RWPE2 (cell line): ENCODE data around the gene SLC4A5.
"Not testable (repeated sequence)": the region's sequence is repeated elsewhere in the genome, so short reads cannot be mapped to it uniquely, and the experiment has no call there.

Source experiments
- ATAC-seq: fragments of 200-7000 bp; cut with Tn5 transposase; 3 replicates; pipeline ENCODE4 v1.9.1; 2021; ENCODE audit warnings: low read depth
- DNase-seq: peaks from one replicate; pipeline ENCODE4 v3.0.0-alpha.2; 2020; ENCODE audit warnings: low spot score
- H3K27ac ChIP-seq: fragments of 450-650 bp; 2 replicates; pipeline ENCODE4 v1.5.1; 2017; ENCODE audit warnings: mild to moderate bottlenecking; ENCODE audit not compliant: poor library complexity, severe bottlenecking
- H3K27me3 ChIP-seq: fragments of 250-450 bp; sonication (Bioruptor Pico); 2 replicates; pipeline ENCODE4 v1.5.1; 2021; ENCODE audit warnings: mild to moderate bottlenecking, moderate library complexity; ENCODE audit not compliant: insufficient read depth, poor library complexity, severe bottlenecking
- H3K36me3 ChIP-seq: fragments of 250-450 bp; sonication (Bioruptor Pico); 2 replicates; pipeline ENCODE4 v1.5.1; 2020; ENCODE audit warnings: low read depth, mild to moderate bottlenecking, moderate library complexity
- H3K4me1 ChIP-seq: fragments of 250-450 bp; sonication (Bioruptor Pico); 2 replicates; pipeline ENCODE4 v1.5.1; 2021; ENCODE audit warnings: mild to moderate bottlenecking, moderate library complexity; ENCODE audit not compliant: insufficient read depth, poor library complexity, severe bottlenecking
- H3K4me3 ChIP-seq: fragments of 250-450 bp; sonication (Bioruptor Pico); 2 replicates; pipeline ENCODE4 v1.5.1; 2021; ENCODE audit warnings: mild to moderate bottlenecking, moderate library complexity; ENCODE audit not compliant: severe bottlenecking
- H3K9me3 ChIP-seq: fragments of 250-450 bp; sonication (Bioruptor Pico); 2 replicates; pipeline ENCODE4 v1.5.1; 2021; ENCODE audit warnings: mild to moderate bottlenecking, moderate library complexity; ENCODE audit not compliant: severe bottlenecking
- TF ChIP-seq, protein P1 (sequence below): fragments of 450-650 bp; IDR thresholded peaks from one replicate; pipeline ENCODE4 v1.5.1; 2017; ENCODE audit warnings: mild to moderate bottlenecking, moderate library complexity; ENCODE audit not compliant: poor library complexity, severe bottlenecking

Gene SLC4A5

DNA sequence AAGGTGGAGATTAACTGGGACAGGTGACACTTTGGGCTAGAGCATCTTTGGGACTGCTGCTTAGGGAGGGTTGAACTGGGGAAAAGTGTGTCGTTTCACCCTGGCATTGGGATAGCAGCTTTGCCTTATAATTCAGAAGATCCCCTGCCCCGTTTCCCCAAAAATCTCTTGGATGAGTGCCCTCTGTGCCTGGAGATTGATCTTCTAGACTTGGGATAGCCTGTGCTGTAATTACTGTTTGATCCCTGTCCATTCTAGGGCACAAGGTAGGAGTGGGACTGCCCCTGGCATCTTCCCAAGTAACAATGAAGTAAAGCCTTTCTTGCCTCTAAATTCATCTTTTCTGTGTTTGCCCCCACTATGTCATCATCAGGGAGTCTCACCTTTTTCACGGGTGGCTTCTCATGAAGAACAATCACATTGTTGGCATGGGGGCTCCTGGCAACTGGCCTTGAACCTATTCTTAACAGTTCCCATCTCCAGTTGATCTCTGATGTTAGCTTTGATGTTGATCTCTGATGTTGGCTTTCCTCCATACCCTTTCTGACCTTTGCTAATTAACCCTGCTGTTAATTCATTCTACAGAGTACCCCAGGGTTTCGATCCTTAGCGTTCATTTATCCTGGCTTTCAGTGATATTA lies 123.2 kb downstream of the SLC4A5 start:
- TF ChIP-seq, protein P1, sequence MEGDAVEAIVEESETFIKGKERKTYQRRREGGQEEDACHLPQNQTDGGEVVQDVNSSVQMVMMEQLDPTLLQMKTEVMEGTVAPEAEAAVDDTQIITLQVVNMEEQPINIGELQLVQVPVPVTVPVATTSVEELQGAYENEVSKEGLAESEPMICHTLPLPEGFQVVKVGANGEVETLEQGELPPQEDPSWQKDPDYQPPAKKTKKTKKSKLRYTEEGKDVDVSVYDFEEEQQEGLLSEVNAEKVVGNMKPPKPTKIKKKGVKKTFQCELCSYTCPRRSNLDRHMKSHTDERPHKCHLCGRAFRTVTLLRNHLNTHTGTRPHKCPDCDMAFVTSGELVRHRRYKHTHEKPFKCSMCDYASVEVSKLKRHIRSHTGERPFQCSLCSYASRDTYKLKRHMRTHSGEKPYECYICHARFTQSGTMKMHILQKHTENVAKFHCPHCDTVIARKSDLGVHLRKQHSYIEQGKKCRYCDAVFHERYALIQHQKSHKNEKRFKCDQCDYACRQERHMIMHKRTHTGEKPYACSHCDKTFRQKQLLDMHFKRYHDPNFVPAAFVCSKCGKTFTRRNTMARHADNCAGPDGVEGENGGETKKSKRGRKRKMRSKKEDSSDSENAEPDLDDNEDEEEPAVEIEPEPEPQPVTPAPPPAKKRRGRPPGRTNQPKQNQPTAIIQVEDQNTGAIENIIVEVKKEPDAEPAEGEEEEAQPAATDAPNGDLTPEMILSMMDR, result no peak

DNA sequence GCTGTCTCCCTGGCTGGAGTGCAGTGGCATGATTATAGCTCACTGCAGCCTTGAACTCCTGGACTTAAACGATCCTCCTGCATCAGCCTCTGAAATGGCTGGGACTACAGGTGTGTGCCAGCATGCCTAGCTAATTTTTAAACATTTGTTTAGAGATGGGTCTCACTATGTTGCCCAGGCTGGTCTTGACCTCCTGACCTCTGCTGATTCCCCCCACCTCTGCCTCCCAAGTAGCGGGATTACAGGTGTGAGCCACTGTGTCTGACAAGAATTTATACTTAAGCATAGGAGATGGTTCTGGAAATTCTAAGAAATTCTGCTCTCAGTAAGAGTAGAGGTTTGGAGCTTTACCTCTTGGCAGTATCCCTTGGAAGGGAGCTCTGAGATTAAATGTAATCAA lies 126.6 kb downstream of the SLC4A5 start:
- no peaks in the 10 kb centered on the region for H3K9me3 ChIP-seq
- H3K36me3 ChIP-seq, result peaks cover 78% of the 10 kb centered on the region
- no peaks in the 10 kb centered on the region for H3K4me1 ChIP-seq
- no peak for DNase-seq
- no peaks in the 10 kb centered on the region for H3K27me3 ChIP-seq
- no peak overlapping the region for H3K4me3 ChIP-seq
- no peak for ATAC-seq
- TF ChIP-seq, protein P1, result no peak
- H3K27ac ChIP-seq, result no peak overlapping the region

More for the DNA sequence above, 123.2 kb downstream of the SLC4A5 start:
- H3K9me3 ChIP-seq, result no peaks in the 10 kb centered on the region
- DNase-seq (no peak), ATAC-seq (no peak)
- H3K4me3 ChIP-seq, result no peak overlapping the region
- no peaks in the 10 kb centered on the region for H3K27me3 ChIP-seq
- no peak overlapping the region for H3K27ac ChIP-seq
- no peaks in the 10 kb centered on the region for H3K4me1 ChIP-seq
- peaks cover 49% of the 10 kb centered on the region for H3K36me3 ChIP-seq

DNA sequence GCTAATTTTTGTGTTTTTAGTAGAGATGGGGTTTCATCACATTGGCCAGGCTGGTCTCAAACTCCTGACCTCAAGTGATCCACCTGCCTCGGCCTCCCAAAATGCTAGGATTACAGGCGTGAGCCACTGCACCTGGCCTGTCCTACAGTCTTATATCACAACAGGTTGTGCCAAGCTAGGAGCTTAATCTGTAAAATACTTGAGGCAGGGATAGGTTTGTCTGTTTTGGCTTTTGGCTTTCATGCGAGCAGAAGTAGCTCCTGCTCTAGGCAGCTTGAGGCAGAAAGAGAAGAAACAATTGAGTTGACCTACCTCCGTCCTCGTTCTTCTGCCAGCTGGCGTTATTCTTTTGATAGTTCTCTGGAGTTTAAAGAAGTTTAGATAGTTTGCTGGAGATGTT lies 127.4 kb downstream of the SLC4A5 start:
- H3K36me3 ChIP-seq, result peaks cover 86% of the 10 kb centered on the region
- not testable (repeated sequence) for H3K9me3 ChIP-seq, ATAC-seq, DNase-seq, H3K27ac ChIP-seq, H3K4me1 ChIP-seq, H3K27me3 ChIP-seq, H3K4me3 ChIP-seq

DNA sequence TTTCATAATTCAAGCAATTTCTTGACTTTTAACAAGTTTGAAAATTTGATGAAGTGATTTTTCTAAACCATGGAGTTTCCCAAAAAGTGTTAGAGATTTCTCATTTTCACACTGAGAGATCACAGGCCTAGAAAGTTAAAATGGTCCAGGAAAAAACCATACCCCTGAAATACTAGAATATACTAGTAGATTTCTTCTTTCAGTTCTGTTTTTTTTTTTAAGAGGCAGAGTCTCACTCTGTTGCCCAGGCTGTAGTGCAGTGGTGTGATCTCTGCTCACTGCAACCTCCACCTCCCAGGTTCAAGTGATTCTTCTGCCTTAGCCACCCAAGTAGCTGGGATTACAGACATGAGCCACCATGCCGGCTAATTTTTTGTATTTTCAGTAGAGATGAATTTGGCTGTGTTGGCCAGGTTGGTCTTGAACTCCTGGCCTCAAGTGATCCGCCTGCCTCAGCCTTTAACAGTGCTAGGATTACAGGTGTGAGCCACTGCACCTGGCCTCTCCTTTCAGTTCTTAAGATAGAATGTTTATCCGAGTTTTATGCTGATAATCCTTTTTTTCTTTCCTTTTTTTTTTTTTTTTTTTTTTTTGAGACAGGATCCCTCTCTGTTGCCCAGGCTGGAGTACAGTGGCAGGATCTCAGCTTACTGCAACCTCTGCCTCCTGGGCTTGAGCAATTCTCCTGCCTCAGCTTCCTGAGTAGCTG lies 130.4 kb downstream of the SLC4A5 start:
- no peaks in the 10 kb centered on the region for H3K9me3 ChIP-seq
- TF ChIP-seq, protein P1, result no peak
- H3K27ac ChIP-seq, result no peak overlapping the region
- H3K4me3 ChIP-seq, result no peak overlapping the region
- no peaks in the 10 kb centered on the region for H3K27me3 ChIP-seq
- H3K4me1 ChIP-seq, result no peaks in the 10 kb centered on the region
- ATAC-seq, result no peak
- DNase-seq, result no peak
- peaks cover 95% of the 10 kb centered on the region for H3K36me3 ChIP-seq

DNA sequence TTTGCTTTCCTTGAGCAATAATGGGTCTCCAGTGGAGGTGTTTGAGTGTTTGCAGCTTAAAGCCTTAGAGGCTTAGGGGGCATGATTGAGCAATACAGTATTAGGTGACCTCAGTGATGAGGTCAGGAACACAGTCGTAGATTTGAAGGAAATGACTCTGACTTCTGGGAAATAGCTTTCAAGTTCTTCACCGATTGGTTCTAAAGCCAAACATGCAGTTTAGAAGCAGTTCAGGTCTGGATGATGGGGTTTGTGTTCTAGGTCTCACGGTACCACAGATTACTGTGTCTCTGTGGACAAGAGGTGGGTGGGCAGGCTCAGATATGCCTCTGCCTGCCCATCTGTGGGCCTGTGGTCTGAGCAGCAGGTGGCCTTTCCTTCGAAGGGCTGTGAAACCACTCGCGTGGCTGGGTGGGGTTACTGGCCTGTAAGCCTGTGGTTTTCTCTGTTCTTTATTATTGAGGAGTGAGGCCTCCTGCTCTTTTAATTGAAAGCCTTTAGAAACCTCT lies 137.0 kb downstream of the SLC4A5 start:
- DNase-seq, result no peak
- peaks cover 39% of the 10 kb centered on the region for H3K4me1 ChIP-seq

More for the DNA sequence above, 137.0 kb downstream of the SLC4A5 start:
- Histone ChIP-seq H3K27me3 (no peaks in the 10 kb centered on the region), H3K27ac (peak overlapping the region; percentile 63), H3K36me3 (peaks cover 100% of the 10 kb centered on the region), H3K9me3 (no peaks in the 10 kb centered on the region), H3K4me3 (no peak overlapping the region)
- peak; percentile 40 for ATAC-seq
- TF ChIP-seq, protein P1, result no peak
